ENCODE data around the gene AKAP8L.
A peak's percentile ranks its signal among the peaks of the same experiment; 100 is the strongest.

AKAP8L gene

GRCh38 chr19:15437355-15438123 is 18.8 kb upstream of the AKAP8L start:
- H3K36me3 ChIP-seq, result no peaks in the 10 kb centered on the region
- TF ChIP-seq CTCF (IDR thresholded peaks at IDR 0.05; ENCODE audit: low read depth, low read length), result 0 out of 2 replicates have a peak, but pooled peaks have one; percentile 6
- no peaks in the 10 kb centered on the region for H3K9me3 ChIP-seq
- no peaks in the 10 kb centered on the region for H3K27me3 ChIP-seq
- no peak overlapping the region for H3K4me3 ChIP-seq (ENCODE audit: low read depth, low read length)
- H3K4me1 ChIP-seq, result no peaks in the 10 kb centered on the region
- DNase-seq, result no peak

GRCh38 chr19:15436826-15437110 is 18.0 kb upstream of the AKAP8L start:
- Histone ChIP-seq H3K4me1 (no peaks in the 10 kb centered on the region), H3K9me3 (no peaks in the 10 kb centered on the region), H3K36me3 (no peaks in the 10 kb centered on the region), H3K4me3 (ENCODE audit: low read depth, low read length) (no peak overlapping the region), H3K27me3 (no peaks in the 10 kb centered on the region)
- no peak for DNase-seq
- TF ChIP-seq CTCF (IDR thresholded peaks at IDR 0.05; ENCODE audit: low read depth, low read length), result no peak

GRCh38 chr19:15436012-15436825 is 17.4 kb upstream of the AKAP8L start:
- Histone ChIP-seq H3K36me3 (peaks cover under 1% of the 10 kb centered on the region), H3K27me3 (no peaks in the 10 kb centered on the region), H3K4me3 (ENCODE audit: low read depth, low read length) (no peak overlapping the region), H3K9me3 (no peaks in the 10 kb centered on the region), H3K4me1 (peaks cover 3% of the 10 kb centered on the region)
- TF ChIP-seq CTCF (IDR thresholded peaks at IDR 0.05; ENCODE audit: low read depth, low read length), result no peak
- no peak for DNase-seq

DNA sequence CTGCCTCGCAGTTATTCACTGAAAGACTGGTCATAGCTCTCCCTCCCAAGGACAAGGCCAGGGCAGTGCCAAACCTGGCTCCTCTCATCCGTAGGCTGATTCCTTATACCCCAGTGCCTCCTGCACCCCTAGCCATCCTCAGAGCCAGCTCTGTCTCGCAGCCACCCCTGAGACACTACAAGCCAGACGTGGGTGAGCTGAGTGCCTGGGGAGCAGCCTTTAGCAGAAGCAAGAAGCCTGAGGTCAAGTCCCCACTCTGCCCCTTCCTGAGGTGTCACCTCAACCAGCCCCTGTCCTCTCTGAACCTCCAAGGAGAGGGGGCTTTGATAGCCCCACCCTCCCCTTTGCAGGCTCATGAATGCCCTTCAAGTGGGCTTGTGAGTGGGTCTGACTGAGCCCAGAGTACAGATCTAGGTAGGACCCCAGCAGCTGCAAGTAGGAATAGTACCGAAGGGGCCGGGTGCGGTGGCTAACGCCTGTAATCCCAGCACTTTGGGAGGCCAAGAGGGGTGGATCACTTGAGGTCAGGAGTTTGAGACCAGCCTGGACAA is 14.8 kb upstream of the AKAP8L start:
- H3K4me3 ChIP-seq (ENCODE audit: low read depth, low read length), result peak overlapping the region; percentile 62

GRCh38 chr19:15432629-15433518 is 14.1 kb upstream of the AKAP8L start:
- peaks cover 4% of the 10 kb centered on the region for H3K4me1 ChIP-seq
- H3K4me3 ChIP-seq (ENCODE audit: low read depth, low read length), result peak overlapping the region; percentile 62
- DNase-seq, result peak; percentile 96
- peaks cover 33% of the 10 kb centered on the region for H3K36me3 ChIP-seq
- no peaks in the 10 kb centered on the region for H3K27me3 ChIP-seq
- no peaks in the 10 kb centered on the region for H3K9me3 ChIP-seq
- no peak for TF ChIP-seq CTCF (IDR thresholded peaks at IDR 0.05; ENCODE audit: low read depth, low read length)

More for the DNA sequence above, 14.8 kb upstream of the AKAP8L start:
- TF ChIP-seq CTCF (IDR thresholded peaks at IDR 0.05; ENCODE audit: low read depth, low read length), result no peak
- H3K4me1 ChIP-seq, result peaks cover 4% of the 10 kb centered on the region
- H3K9me3 ChIP-seq, result no peaks in the 10 kb centered on the region
- no peaks in the 10 kb centered on the region for H3K27me3 ChIP-seq
- DNase-seq, result no peak
- peaks cover 26% of the 10 kb centered on the region for H3K36me3 ChIP-seq

All from BE2C (cell line).